Keratinocyte (primary cell): ENCODE results near the gene SNRPF.

ENCODE experiments used
- CTCF ChIP-seq, 3 experiments: IDR thresholded peaks in 1 of 3; conservative IDR thresholded peaks in 1 of 3; optimal IDR thresholded peaks in 1 of 3; 2 replicates in 2 of 3; 3 replicates in 1 of 3; pipeline versions ENCODE3 to v1.5.1; 2011; ENCODE audit warnings: low read length in 3 of 3, mild to moderate bottlenecking in 3 of 3, moderate library complexity in 2 of 3, control low read depth in 1 of 3, inconsistent platforms in 1 of 3; ENCODE audit not compliant: insufficient read depth in 2 of 3; ENCODE audit errors: extremely low read depth in 1 of 3
- EZH2 ChIP-seq: IDR thresholded peaks from one replicate; pipeline ENCODE4 v1.6.1; 2012; ENCODE audit warnings: inconsistent platforms, mild to moderate bottlenecking, low read length, moderate library complexity

GRCh38 chr12:95830335-95831089 is 28.2 kb upstream of the SNRPF start:
- TF ChIP-seq CTCF (optimal IDR thresholded peaks at IDR 0.05 in 1 of 3, IDR thresholded peaks at IDR 0.05 in 1 of 3, conservative IDR thresholded peaks at IDR 0.05 in 1 of 3; ENCODE audit: extremely low read depth in 1 of 3, insufficient read depth in 2 of 3, low read length in 3 of 3) (no peak), EZH2 (no peak)
